Vagina (tissue), 2 donors: ENCODE measurements around the gene LYZL6. TPM values are rescaled to one million over a fixed set of nuclear protein-coding genes. Genes with fewer than 3 reads are reported as not detected.

Experiments
- DNase-seq, 2 donors: peaks; one replicate each; pipeline ENCODE4 v3.0.0-alpha.2; 2017; ENCODE audit errors: extremely low spot score in 2 of 2
- H3K27ac ChIP-seq: fragments of 200-600 bp; sonication (generic); one replicate; pipeline ENCODE4 v1.5.1; 2019
- H3K27me3 ChIP-seq: fragments of 200-600 bp; sonication (generic); one replicate; pipeline ENCODE4 v1.5.1; 2019
- H3K36me3 ChIP-seq, 2 donors: fragments of 200-600 bp; sonication (generic); one replicate each; pipeline ENCODE4 v1.5.1; 2017 to 2019
- H3K4me1 ChIP-seq: fragments of 200-600 bp; sonication (generic); one replicate; pipeline ENCODE4 v1.5.1; 2019
- H3K4me3 ChIP-seq, 2 donors: fragments of 200-600 bp; sonication (generic); 1 replicate in 1 of 2; 2 replicates in 1 of 2; pipeline ENCODE4 v1.5.1; 2016 to 2019
- H3K9me3 ChIP-seq: fragments of 200-600 bp; sonication (generic); one replicate; pipeline ENCODE4 v1.5.1; 2019
- POLR2A ChIP-seq, 2 donors: fragments of 450-650 bp; IDR thresholded peaks; one replicate each; pipeline ENCODE4 v1.6.1; 2017; ENCODE audit warnings: antibody characterized with exemption in 2 of 2, mild to moderate bottlenecking in 2 of 2, moderate library complexity in 2 of 2
- POLR2AphosphoS5 ChIP-seq, 2 donors: sonication (generic); formaldehyde crosslinking; IDR thresholded peaks; one replicate each; pipeline ENCODE4 v1.9.0; 2017; ENCODE audit warnings: antibody characterized with exemption in 2 of 2, mild to moderate bottlenecking in 2 of 2, low read depth in 1 of 2; ENCODE audit not compliant: insufficient read depth in 1 of 2
- intact Hi-C: fragments of 100-400 bp; cut with DNase I; formaldehyde crosslinking; loops from one replicate; pipeline ENCODE4 v1.15.1; 2023
- small RNA-seq: library from RNA; depleted of rRNA; stranded (forward); fragments of <200 nt; gene quantifications from one replicate; pipeline ENCODE3, GENCODE V24; 2016
- total RNA-seq: library from RNA; depleted of rRNA; stranded (reverse); fragments of >200 nt; gene quantifications from one replicate; pipeline ENCODE4 v1.2.3, GENCODE V29; 2016
- TF ChIP-seq, protein P1 (sequence below), 3 experiments: fragments of 450-650 bp in 2 of 3; fragments of 200-600 bp in 1 of 3; sonication (generic) in 1 of 3; IDR thresholded peaks; one replicate each; pipeline ENCODE4 v1.5.1; 2017 to 2019; ENCODE audit warnings: antibody characterized with exemption in 3 of 3, mild to moderate bottlenecking in 2 of 3, moderate library complexity in 2 of 3

LYZL6 gene
- total RNA-seq, 1 donor from 2014 or later = not detected

- TF ChIP-seq POLR2A (IDR thresholded peaks at IDR 0.05) (no peak), POLR2AphosphoS5 (IDR thresholded peaks at IDR 0.05; ENCODE audit: insufficient read depth in 1 of 2, low read depth in 1 of 2) (no peak)
- TF ChIP-seq, protein P1, sequence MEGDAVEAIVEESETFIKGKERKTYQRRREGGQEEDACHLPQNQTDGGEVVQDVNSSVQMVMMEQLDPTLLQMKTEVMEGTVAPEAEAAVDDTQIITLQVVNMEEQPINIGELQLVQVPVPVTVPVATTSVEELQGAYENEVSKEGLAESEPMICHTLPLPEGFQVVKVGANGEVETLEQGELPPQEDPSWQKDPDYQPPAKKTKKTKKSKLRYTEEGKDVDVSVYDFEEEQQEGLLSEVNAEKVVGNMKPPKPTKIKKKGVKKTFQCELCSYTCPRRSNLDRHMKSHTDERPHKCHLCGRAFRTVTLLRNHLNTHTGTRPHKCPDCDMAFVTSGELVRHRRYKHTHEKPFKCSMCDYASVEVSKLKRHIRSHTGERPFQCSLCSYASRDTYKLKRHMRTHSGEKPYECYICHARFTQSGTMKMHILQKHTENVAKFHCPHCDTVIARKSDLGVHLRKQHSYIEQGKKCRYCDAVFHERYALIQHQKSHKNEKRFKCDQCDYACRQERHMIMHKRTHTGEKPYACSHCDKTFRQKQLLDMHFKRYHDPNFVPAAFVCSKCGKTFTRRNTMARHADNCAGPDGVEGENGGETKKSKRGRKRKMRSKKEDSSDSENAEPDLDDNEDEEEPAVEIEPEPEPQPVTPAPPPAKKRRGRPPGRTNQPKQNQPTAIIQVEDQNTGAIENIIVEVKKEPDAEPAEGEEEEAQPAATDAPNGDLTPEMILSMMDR (IDR thresholded peaks at IDR 0.05) = no peak
- Histone ChIP-seq H3K9me3 (no peaks in the 10 kb centered on the region), H3K27ac (no peak overlapping the region), H3K36me3 (no peaks in the 10 kb centered on the region), H3K4me1 (no peaks in the 10 kb centered on the region), H3K4me3 (no peak overlapping the region), H3K27me3 (no peaks in the 10 kb centered on the region)
- DNase-seq = no peak
- intact Hi-C loops = no loop called here
Measured at GRCh38 chr17:35889818-35890773, 53.4 kb downstream of the LYZL6 start.

- no peak for DNase-seq
- no peaks in the 10 kb centered on the region for H3K27me3 ChIP-seq
- no peak overlapping the region for H3K4me3 ChIP-seq
- intact Hi-C loops = no loop called here
- no peak overlapping the region for H3K27ac ChIP-seq
- TF ChIP-seq, protein P1 (IDR thresholded peaks at IDR 0.05) = no peak
- TF ChIP-seq POLR2A (IDR thresholded peaks at IDR 0.05) (no peak), POLR2AphosphoS5 (IDR thresholded peaks at IDR 0.05; ENCODE audit: insufficient read depth in 1 of 2, low read depth in 1 of 2) (no peak)
- H3K4me1 ChIP-seq = no peaks in the 10 kb centered on the region
- H3K36me3 ChIP-seq = no peaks in the 10 kb centered on the region
- no peaks in the 10 kb centered on the region for H3K9me3 ChIP-seq
Measured at GRCh38 chr17:35889241-35889640, 54.3 kb downstream of the LYZL6 start.

Small RNAs within 50 kb of the gene (small RNA-seq; reads per million reads assigned to genes)
- gene RF00100 = 987 reads per million, percentile 99 among the genes with 10 or more reads in this experiment

Other genes with a start within 250 kb of the LYZL6 start
- gene RASL10B, start 212.1 kb downstream of the LYZL6 start, total RNA-seq = 9.1 TPM
- gene GAS2L2, start 190.5 kb downstream of the LYZL6 start, total RNA-seq = not detected
- gene C17orf50, start 182.8 kb downstream of the LYZL6 start, total RNA-seq = not detected
- gene MMP28, start 148.1 kb downstream of the LYZL6 start, total RNA-seq = 32.2 TPM
- 74.9 TPM for gene TAF15, start 134.2 kb downstream of the LYZL6 start, total RNA-seq
- not detected for gene HEATR9, start 74.8 kb downstream of the LYZL6 start, total RNA-seq
- 4.9 TPM for gene CCL5, start 63.4 kb downstream of the LYZL6 start, total RNA-seq
- gene RDM1, start 12.9 kb downstream of the LYZL6 start, total RNA-seq = 0.49 TPM
- gene CCL16, start 37.8 kb upstream of the LYZL6 start, total RNA-seq = not detected
- gene CCL14, start 43.0 kb upstream of the LYZL6 start, total RNA-seq = 93.1 TPM
- gene CCL15, start 57.8 kb upstream of the LYZL6 start, total RNA-seq = not detected
- gene CCL23, start 74.3 kb upstream of the LYZL6 start, total RNA-seq = 13.3 TPM
- gene CCL18, start 120.6 kb upstream of the LYZL6 start, total RNA-seq = not detected
- gene CCL3, start 146.4 kb upstream of the LYZL6 start, total RNA-seq = 2.9 TPM
- 15.0 TPM for gene CCL4, start 160.1 kb upstream of the LYZL6 start, total RNA-seq
- 3.4 TPM for gene TBC1D3B, start 232.9 kb upstream of the LYZL6 start, total RNA-seq